ENCODE measurements around the gene FXN.
A peak's percentile ranks its signal among the peaks of the same experiment; 100 is the strongest.
"Not testable (repeated sequence)": the region's sequence is repeated elsewhere in the genome, so short reads cannot be mapped to it uniquely, and the experiment has no call there.

The FXN gene

GRCh38 chr9:69027355-69028097 lies 8.0 kb upstream of the FXN start:
- DNase-seq, result peak; percentile 39

- no peak for DNase-seq
These were observed 6.8 kb upstream of the FXN start for GRCh38 chr9:69028754-69029153.

- no peak for DNase-seq
These were observed 6.0 kb upstream of the FXN start for GRCh38 chr9:69029535-69029934.

GRCh38 chr9:69030851-69031645 lies 4.5 kb upstream of the FXN start:
- no peak for DNase-seq

- no peak for DNase-seq
These were observed 1.5 kb upstream of the FXN start for GRCh38 chr9:69034071-69034470.

GRCh38 chr9:69036309-69036708 lies 757 bp downstream of the FXN start:
- DNase-seq, result no peak

- DNase-seq, result no peak
These were observed 1.2 kb downstream of the FXN start for GRCh38 chr9:69036799-69037198.

GRCh38 chr9:69040646-69041045 lies 5.1 kb downstream of the FXN start:
- DNase-seq, result no peak

- no peak for DNase-seq
These were observed 9.0 kb downstream of the FXN start for GRCh38 chr9:69044240-69045219.

- DNase-seq, result no peak
These were observed 10.3 kb downstream of the FXN start for GRCh38 chr9:69045821-69046220.

GRCh38 chr9:69046723-69047122 lies 11.2 kb downstream of the FXN start:
- DNase-seq, result no peak

- no peak for DNase-seq
These were observed 11.8 kb downstream of the FXN start for GRCh38 chr9:69047371-69047770.

- DNase-seq, result no peak
These were observed 13.5 kb downstream of the FXN start for GRCh38 chr9:69049094-69049493.

GRCh38 chr9:69050936-69051335 lies 15.4 kb downstream of the FXN start:
- not testable (repeated sequence) for DNase-seq

GRCh38 chr9:69054989-69055388 lies 19.4 kb downstream of the FXN start:
- DNase-seq, result no peak

- DNase-seq, result no peak
These were observed 20.8 kb downstream of the FXN start for GRCh38 chr9:69056191-69056815.

- no peak for DNase-seq
These were observed 22.5 kb downstream of the FXN start for GRCh38 chr9:69058101-69058500.

GRCh38 chr9:69060766-69061165 lies 25.2 kb downstream of the FXN start:
- DNase-seq, result no peak

GRCh38 chr9:69062195-69062594 lies 26.6 kb downstream of the FXN start:
- DNase-seq, result no peak

- DNase-seq, result no peak
These were observed 28.3 kb downstream of the FXN start for GRCh38 chr9:69063839-69064238.

GRCh38 chr9:69065660-69066059 lies 30.1 kb downstream of the FXN start:
- DNase-seq, result no peak

GRCh38 chr9:69066955-69067354 lies 31.4 kb downstream of the FXN start:
- no peak for DNase-seq

GRCh38 chr9:69070201-69070600 lies 34.6 kb downstream of the FXN start:
- DNase-seq, result no peak
